PC-9 (cell line): ENCODE measurements around the gene MYBPC3. TPM values are rescaled to one million over a fixed set of nuclear protein-coding genes. Genes with fewer than 3 reads are reported as not detected.

ENCODE experiments used
- BruUV-seq: library from RNA; stranded (reverse); fragments of 400-500 nt; replicated peaks from 2 replicates; lab custom pipeline; 2021; lab: Mats Ljungman, UMichigan
- CTCF ChIA-PET: fragments of 300-600 bp; sonication (Branson Sonifier 250); formaldehyde crosslinking; loops from one replicate; lab custom pipeline; 2022; ENCODE audit warnings: antibody characterized with exemption; lab: Charles Lee
- POLR2A ChIA-PET: fragments of 300-600 bp; sonication (Branson Sonifier 250); formaldehyde crosslinking; loops from one replicate; lab custom pipeline; 2022; ENCODE audit warnings: antibody characterized with exemption; ENCODE audit not compliant: unreplicated experiment; lab: Charles Lee
- DNase-seq, 2 experiments: peaks; one replicate each; pipeline versions ENCODE4 v3.0.0 to v3.0.0-alpha.2; 2015 to 2022; ENCODE audit warnings: mixed read lengths in 1 of 2
- H2AFZ ChIP-seq: fragments of 200-600 bp; sonication (generic); 2 replicates; pipeline ENCODE4 v1.8.1; 2017; ENCODE audit warnings: antibody characterized with exemption
- H3F3A ChIP-seq: fragments of 200-600 bp; sonication (generic); 2 replicates; pipeline ENCODE4 v1.8.1; 2017; ENCODE audit warnings: antibody characterized with exemption, mild to moderate bottlenecking, low read depth; ENCODE audit not compliant: insufficient read depth
- H3K27ac ChIP-seq: fragments of 200-600 bp; sonication (generic); 2 replicates; pipeline ENCODE4 v1.6.1; 2016; ENCODE audit warnings: mixed run types
- H3K27me3 ChIP-seq: fragments of 200-600 bp; sonication (generic); 2 replicates; pipeline ENCODE4 v1.6.1; 2016; ENCODE audit warnings: low read depth, mixed run types; ENCODE audit not compliant: insufficient read depth
- H3K36me3 ChIP-seq: fragments of 200-600 bp; sonication (generic); 2 replicates; pipeline ENCODE4 v1.6.1; 2016; ENCODE audit warnings: low read depth, mixed run types
- H3K4me1 ChIP-seq: fragments of 200-600 bp; sonication (generic); replicated peaks from 2 replicates; pipeline ENCODE4 v1.6.1; 2016; ENCODE audit warnings: mixed run types; ENCODE audit not compliant: insufficient read depth
- H3K4me2 ChIP-seq: fragments of 200-600 bp; sonication (generic); 2 replicates; pipeline ENCODE4 v1.6.1; 2017; ENCODE audit warnings: mixed run types
- H3K4me3 ChIP-seq: fragments of 200-600 bp; sonication (generic); 2 replicates; pipeline ENCODE4 v1.6.1; 2016; ENCODE audit warnings: mixed run types
- H3K79me2 ChIP-seq: fragments of 200-600 bp; sonication (generic); 2 replicates; pipeline ENCODE4 v1.6.1; 2017; ENCODE audit warnings: low read depth, mixed run types
- H3K9me2 ChIP-seq: fragments of 200-600 bp; sonication (generic); 2 replicates; pipeline ENCODE4 v1.8.1; 2017; ENCODE audit warnings: mild to moderate bottlenecking; ENCODE audit not compliant: insufficient read depth
- H3K9me3 ChIP-seq: fragments of 200-600 bp; sonication (generic); 2 replicates; pipeline ENCODE4 v1.8.1; 2016; ENCODE audit warnings: low read depth; ENCODE audit not compliant: insufficient read depth
- H4K20me1 ChIP-seq: fragments of 200-600 bp; sonication (generic); 2 replicates; pipeline ENCODE4 v1.8.1; 2017; ENCODE audit not compliant: insufficient read depth
- CTCF ChIP-seq: fragments of 200-600 bp; sonication (generic); conservative IDR thresholded peaks from 2 replicates; pipeline ENCODE4 v1.6.1; 2017; ENCODE audit warnings: mixed run types, antibody characterized with exemption, mild to moderate bottlenecking, moderate library complexity
- EZH2 ChIP-seq: fragments of 200-600 bp; sonication (generic); IDR thresholded peaks from 2 replicates; pipeline ENCODE4 v1.8.0; 2017; ENCODE audit warnings: antibody characterized with exemption, low read depth
- intact Hi-C: fragments of 100-400 bp; cut with micrococcal nuclease; formaldehyde crosslinking; loops from one replicate; pipeline ENCODE4 v1.10.0; 2022; ENCODE audit not compliant: unreplicated experiment
- microRNA-seq: library from miRNA; unstranded; fragments of <30 nt; microRNA quantifications from one replicate; pipeline ENCODE4 v1.2.0, GENCODE V29; 2021; ENCODE audit warnings: borderline number of aligned reads, borderline replicate concordance
- total RNA-seq: library from RNA; stranded (reverse); gene quantifications from 2 replicates; pipeline ENCODE4 v1.2.3, GENCODE V29; 2021

Gene MYBPC3
- total RNA-seq, 1 experiment from 2014 or later: not detected

- no peaks in the 10 kb centered on the region for H3K9me2 ChIP-seq
- no peaks in the 10 kb centered on the region for H3K4me1 ChIP-seq
- no peaks in the 10 kb centered on the region for H3K9me3 ChIP-seq
- H3K27ac ChIP-seq: no peak overlapping the region
- no peak overlapping the region for H3K4me2 ChIP-seq
- no peak for DNase-seq
- CTCF ChIA-PET: no interaction called here
- no peak overlapping the region for H3K4me3 ChIP-seq
- POLR2A ChIA-PET: no interaction called here
- H3K27me3 ChIP-seq: no peaks in the 10 kb centered on the region
- no peak for TF ChIP-seq CTCF
- no peak for TF ChIP-seq EZH2
- peaks cover 31% of the 10 kb centered on the region for H3K36me3 ChIP-seq
- no peaks in the 10 kb centered on the region for H4K20me1 ChIP-seq
- BruUV-seq: no TSS peak
- H3F3A ChIP-seq: no peaks in the 10 kb centered on the region
- no peaks in the 10 kb centered on the region for H3K79me2 ChIP-seq
- H2AFZ ChIP-seq: no peak overlapping the region
- intact Hi-C loops: no loop called here
These were observed 66.3 kb downstream of the MYBPC3 start for GRCh38 chr11:47285969-47286770.

GRCh38 chr11:47284151-47284550 lies 68.4 kb downstream of the MYBPC3 start:
- no peak for DNase-seq
- intact Hi-C loops: no loop called here
- Histone ChIP-seq H4K20me1 (no peaks in the 10 kb centered on the region), H3K79me2 (no peaks in the 10 kb centered on the region), H3K9me3 (no peaks in the 10 kb centered on the region), H3K9me2 (no peaks in the 10 kb centered on the region), H3K4me1 (no peaks in the 10 kb centered on the region), H3K27me3 (no peaks in the 10 kb centered on the region), H3K36me3 (peaks cover 38% of the 10 kb centered on the region), H3K27ac (no peak overlapping the region), H3F3A (no peaks in the 10 kb centered on the region), H2AFZ (no peak overlapping the region), H3K4me3 (no peak overlapping the region), H3K4me2 (no peak overlapping the region)
- TF ChIP-seq CTCF (no peak), EZH2 (no peak)
- POLR2A ChIA-PET: no interaction called here
- CTCF ChIA-PET: no interaction called here
- TSS peak; percentile 12 for BruUV-seq

GRCh38 chr11:47282462-47282861 lies 70.0 kb downstream of the MYBPC3 start:
- BruUV-seq: no TSS peak
- Histone ChIP-seq H3K4me3 (no peak overlapping the region), H3K79me2 (no peaks in the 10 kb centered on the region), H3K9me3 (no peaks in the 10 kb centered on the region), H4K20me1 (no peaks in the 10 kb centered on the region), H3K27me3 (no peaks in the 10 kb centered on the region), H3K27ac (no peak overlapping the region), H3K4me1 (no peaks in the 10 kb centered on the region), H3K36me3 (peaks cover 43% of the 10 kb centered on the region), H2AFZ (no peak overlapping the region), H3F3A (peaks cover under 1% of the 10 kb centered on the region; the same call in 1 of the 2 replicates), H3K9me2 (no peaks in the 10 kb centered on the region), H3K4me2 (no peak overlapping the region)
- ChIA-PET CTCF (no interaction called here), POLR2A (no interaction called here)
- TF ChIP-seq CTCF: no peak
- no peak for TF ChIP-seq EZH2
- intact Hi-C loops: no loop called here
- DNase-seq: no peak

Small RNA genes within 50 kb of the gene (microRNA-seq; reads per million reads assigned to microRNA genes)
- not detected for gene MIR4487

Other genes starting within 250 kb of the MYBPC3 start
- gene ARFGAP2, start 175.8 kb downstream of the MYBPC3 start, total RNA-seq: 122 and 130 TPM in 2 replicates
- gene PACSIN3, start 166.3 kb downstream of the MYBPC3 start, total RNA-seq: 113 and 114 TPM in 2 replicates
- 72.3 and 85.2 TPM in 2 replicates for gene DDB2, start 137.7 kb downstream of the MYBPC3 start, total RNA-seq
- gene ACP2, start 103.9 kb downstream of the MYBPC3 start, total RNA-seq: 20.4 and 24.1 TPM in 2 replicates
- gene NR1H3, start 94.7 kb downstream of the MYBPC3 start, total RNA-seq: 71.5 and 90.4 TPM in 2 replicates
- 61.1 and 65.9 TPM in 2 replicates for gene MADD, start 82.6 kb downstream of the MYBPC3 start, total RNA-seq
- gene SPI1, start 25.8 kb upstream of the MYBPC3 start, total RNA-seq: not detected in 2 replicates
- gene SLC39A13, start 55.9 kb upstream of the MYBPC3 start, total RNA-seq: 28.8 and 32.3 TPM in 2 replicates
- 160 and 222 TPM in 2 replicates for gene PSMC3, start 73.7 kb upstream of the MYBPC3 start, total RNA-seq
- gene RAPSN, start 96.4 kb upstream of the MYBPC3 start, total RNA-seq: 5.4 and 7.3 TPM in 2 replicates
- 115 and 165 TPM in 2 replicates for gene CELF1, start 200.4 kb upstream of the MYBPC3 start, total RNA-seq
- gene PTPMT1, start 212.9 kb upstream of the MYBPC3 start, total RNA-seq: 74.8 and 79.0 TPM in 2 replicates
- gene KBTBD4, start 226.3 kb upstream of the MYBPC3 start, total RNA-seq: 20.2 and 20.3 TPM in 2 replicates
- gene NDUFS3, start 226.4 kb upstream of the MYBPC3 start, total RNA-seq: 119 and 140 TPM in 2 replicates
- not detected in 2 replicates for gene FAM180B, start 234.0 kb upstream of the MYBPC3 start, total RNA-seq
- 0.22 and 0.63 TPM in 2 replicates for gene C1QTNF4, start 241.7 kb upstream of the MYBPC3 start, total RNA-seq